HG02938 (cell line): ENCODE measurements around the gene SLIT1.
"Not testable (repeated sequence)": the region's sequence is repeated elsewhere in the genome, so short reads cannot be mapped to it uniquely, and the experiment has no call there.

ENCODE experiments used
- ATAC-seq: cut with Tn5 transposase; IDR thresholded peaks from one replicate; pipeline ENCODE4 v1.9.1; 2021; ENCODE audit warnings: mild to moderate bottlenecking, moderate library complexity; ENCODE audit not compliant: unreplicated experiment

Gene SLIT1

GRCh38 chr10:97087296-97087695 lies 98.5 kb downstream of the SLIT1 start:
- no peak for ATAC-seq

GRCh38 chr10:97086530-97086929 lies 99.2 kb downstream of the SLIT1 start:
- no peak for ATAC-seq

GRCh38 chr10:97083228-97083829 lies 102.4 kb downstream of the SLIT1 start:
- ATAC-seq = no peak

- not testable (repeated sequence) for ATAC-seq
Measured at GRCh38 chr10:97082575-97082974, 103.2 kb downstream of the SLIT1 start.

GRCh38 chr10:97081621-97082235 lies 104.0 kb downstream of the SLIT1 start:
- ATAC-seq = no peak

- ATAC-seq = no peak
Measured at GRCh38 chr10:97080051-97080776, 105.5 kb downstream of the SLIT1 start.

GRCh38 chr10:97079448-97079847 lies 106.3 kb downstream of the SLIT1 start:
- ATAC-seq = no peak

- ATAC-seq = no peak
Measured at GRCh38 chr10:97078938-97079445, 106.8 kb downstream of the SLIT1 start.

GRCh38 chr10:97078261-97078937 lies 107.4 kb downstream of the SLIT1 start:
- ATAC-seq = no peak

- ATAC-seq = no peak
Measured at GRCh38 chr10:97076781-97077180, 109.0 kb downstream of the SLIT1 start.

GRCh38 chr10:97075961-97076525 lies 109.7 kb downstream of the SLIT1 start:
- no peak for ATAC-seq

- no peak for ATAC-seq
Measured at GRCh38 chr10:97075421-97075820, 110.3 kb downstream of the SLIT1 start.

- ATAC-seq = no peak
Measured at GRCh38 chr10:97074256-97075145, 111.3 kb downstream of the SLIT1 start.

- ATAC-seq = no peak
Measured at GRCh38 chr10:97072851-97073665, 112.7 kb downstream of the SLIT1 start.

- ATAC-seq = no peak
Measured at GRCh38 chr10:97071496-97071895, 114.3 kb downstream of the SLIT1 start.

- ATAC-seq = no peak
Measured at GRCh38 chr10:97069576-97070362, 116.0 kb downstream of the SLIT1 start.

- no peak for ATAC-seq
Measured at GRCh38 chr10:97069026-97069425, 116.7 kb downstream of the SLIT1 start.

- no peak for ATAC-seq
Measured at GRCh38 chr10:97067716-97068391, 117.9 kb downstream of the SLIT1 start.
